GM18951 (cell line): Measurements from ENCODE around the gene RNF128.

Source experiments
- POLR2A ChIP-seq: IDR thresholded peaks from 4 replicates; pipeline ENCODE4 v1.6.1; 2011; ENCODE audit warnings: mild to moderate bottlenecking; ENCODE audit not compliant: insufficient read length, insufficient read depth; ENCODE audit errors: extremely low read depth
- in situ Hi-C: fragments of 300-500 bp; cut with MboI; formaldehyde crosslinking; loops from one replicate; pipeline ENCODE4 v1.12.0; 2022; ENCODE audit warnings: low sequenced_read_pairs, mixed read lengths, inconsistent platforms; ENCODE audit not compliant: unreplicated experiment

The RNF128 gene, protein sequence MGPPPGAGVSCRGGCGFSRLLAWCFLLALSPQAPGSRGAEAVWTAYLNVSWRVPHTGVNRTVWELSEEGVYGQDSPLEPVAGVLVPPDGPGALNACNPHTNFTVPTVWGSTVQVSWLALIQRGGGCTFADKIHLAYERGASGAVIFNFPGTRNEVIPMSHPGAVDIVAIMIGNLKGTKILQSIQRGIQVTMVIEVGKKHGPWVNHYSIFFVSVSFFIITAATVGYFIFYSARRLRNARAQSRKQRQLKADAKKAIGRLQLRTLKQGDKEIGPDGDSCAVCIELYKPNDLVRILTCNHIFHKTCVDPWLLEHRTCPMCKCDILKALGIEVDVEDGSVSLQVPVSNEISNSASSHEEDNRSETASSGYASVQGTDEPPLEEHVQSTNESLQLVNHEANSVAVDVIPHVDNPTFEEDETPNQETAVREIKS

DNA sequence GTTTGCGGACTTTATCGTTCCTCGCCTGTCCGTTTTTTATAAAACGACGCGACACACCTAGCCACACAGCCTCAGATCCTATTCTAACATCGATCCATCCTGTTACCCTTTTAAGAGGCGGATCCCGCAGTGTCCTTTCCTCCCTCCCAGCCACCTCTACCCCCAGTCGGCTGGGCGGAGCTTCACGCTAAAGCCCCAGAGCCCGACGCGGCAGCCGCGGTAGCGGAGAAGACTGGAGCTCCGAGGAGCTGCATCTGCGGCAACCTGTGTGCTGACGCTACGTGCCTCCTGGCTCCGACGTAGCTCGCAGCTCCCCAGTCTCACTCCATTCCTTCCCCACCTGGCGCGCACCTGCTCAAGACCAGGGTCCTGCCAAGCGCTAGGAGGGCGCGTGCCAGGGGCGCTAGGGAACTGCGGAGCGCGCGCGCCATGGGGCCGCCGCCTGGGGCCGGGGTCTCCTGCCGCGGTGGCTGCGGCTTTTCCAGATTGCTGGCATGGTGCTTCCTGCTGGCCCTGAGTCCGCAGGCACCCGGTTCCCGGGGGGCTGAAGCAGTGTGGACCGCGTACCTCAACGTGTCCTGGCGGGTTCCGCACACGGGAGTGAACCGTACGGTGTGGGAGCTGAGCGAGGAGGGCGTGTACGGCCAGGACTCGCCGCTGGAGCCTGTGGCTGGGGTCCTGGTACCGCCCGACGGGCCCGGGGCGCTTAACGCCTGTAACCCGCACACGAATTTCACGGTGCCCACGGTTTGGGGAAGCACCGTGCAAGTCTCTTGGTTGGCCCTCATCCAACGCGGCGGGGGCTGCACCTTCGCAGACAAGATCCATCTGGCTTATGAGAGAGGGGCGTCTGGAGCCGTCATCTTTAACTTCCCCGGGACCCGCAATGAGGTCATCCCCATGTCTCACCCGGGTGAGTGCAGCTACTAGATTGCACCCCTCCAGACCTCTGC is at the start of gene RNF128:
Gene RNF128 (plus strand): TSS at position 217 of the 953 bp plus-strand sequence. CDS start 213 bp downstream, at position 430.
- in situ Hi-C loops: no loop called here
- TF ChIP-seq POLR2A: no peak

DNA sequence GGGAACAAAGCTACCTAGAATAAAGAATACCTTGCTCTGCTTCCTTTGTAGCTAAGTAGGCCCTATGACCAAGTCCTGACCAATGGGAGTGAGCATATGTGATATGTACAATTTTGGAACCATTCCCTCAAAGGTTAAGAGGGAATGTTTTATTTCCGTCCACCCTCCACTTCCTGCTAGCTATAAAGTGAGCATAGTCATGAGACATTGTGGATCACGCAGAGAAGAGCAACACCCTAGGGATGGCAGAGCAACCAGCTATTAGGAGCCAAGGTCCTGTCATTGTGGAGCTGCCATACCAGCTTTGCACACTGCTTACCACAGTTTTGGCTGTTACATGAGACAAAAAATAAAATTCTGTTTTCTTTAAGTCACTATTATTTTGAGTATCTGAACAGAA is 45.8 kb upstream of the RNF128 start:
- in situ Hi-C loops: no loop called here
- TF ChIP-seq POLR2A: no peak

- no peak for TF ChIP-seq POLR2A
- in situ Hi-C loops: no loop called here
These were observed 42.3 kb upstream of the RNF128 start for GRCh38 chrX:106684207-106684606.

DNA sequence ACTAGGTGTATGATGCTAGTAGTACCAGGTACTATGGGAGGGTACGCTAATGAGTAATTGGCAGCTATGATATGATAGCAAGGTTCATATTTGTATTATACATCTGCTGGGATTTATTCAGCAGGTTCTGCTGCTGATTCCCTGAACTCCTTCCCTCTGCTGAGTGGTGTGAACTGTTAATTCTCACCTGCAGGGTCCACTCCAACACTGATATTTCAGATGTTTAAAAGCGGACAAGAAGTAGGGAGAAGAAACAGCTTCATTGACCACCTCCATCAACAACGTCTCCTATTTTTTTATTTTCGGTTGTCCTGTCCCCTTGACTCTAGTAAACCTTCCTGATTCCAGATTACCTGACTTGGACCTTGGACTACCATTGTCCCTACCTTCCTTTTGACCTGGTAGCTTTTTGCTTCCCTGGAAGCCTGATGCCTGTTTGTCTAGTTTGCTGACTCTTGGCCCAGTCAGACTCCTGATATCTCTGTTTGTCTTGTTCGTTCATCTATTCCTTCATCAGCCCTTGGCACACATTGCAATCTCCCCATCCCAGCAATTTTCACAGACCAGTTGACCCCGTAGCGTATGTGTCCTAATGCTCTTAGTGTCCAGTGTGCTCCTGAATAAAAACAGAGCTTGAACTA is 34.0 kb upstream of the RNF128 start:
- TF ChIP-seq POLR2A: no peak
- in situ Hi-C loops: no loop called here

- no peak for TF ChIP-seq POLR2A
- in situ Hi-C loops: no loop called here
These were observed 30.0 kb upstream of the RNF128 start for GRCh38 chrX:106696502-106696901.

DNA sequence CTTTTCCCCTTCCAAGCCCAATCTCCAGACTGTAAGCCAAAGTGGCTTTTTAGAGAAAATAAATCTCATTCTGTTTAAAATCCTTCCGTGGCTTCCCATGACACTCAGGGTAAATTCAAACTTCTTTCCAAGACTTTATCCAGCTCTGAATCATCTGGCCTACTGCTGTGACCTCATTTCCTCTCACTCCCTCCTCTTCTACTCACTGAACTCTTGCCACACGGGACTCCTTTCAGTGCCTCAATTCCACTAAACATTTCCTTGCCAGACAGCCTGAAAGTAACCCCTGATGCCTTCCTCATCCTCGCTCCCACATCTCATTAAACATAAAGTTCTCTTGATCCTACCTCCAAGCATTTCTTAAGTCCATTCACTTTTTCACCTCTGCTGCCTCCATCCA is 27.8 kb upstream of the RNF128 start:
- no peak for TF ChIP-seq POLR2A
- in situ Hi-C loops: no loop called here

GRCh38 chrX:106702636-106703035 is 23.9 kb upstream of the RNF128 start:
- in situ Hi-C loops: no loop called here
- no peak for TF ChIP-seq POLR2A

- in situ Hi-C loops: no loop called here
- TF ChIP-seq POLR2A: no peak
These were observed 20.0 kb upstream of the RNF128 start for GRCh38 chrX:106706466-106706865.

GRCh38 chrX:106707771-106708454 is 18.6 kb upstream of the RNF128 start:
- TF ChIP-seq POLR2A: no peak
- in situ Hi-C loops: no loop called here

DNA sequence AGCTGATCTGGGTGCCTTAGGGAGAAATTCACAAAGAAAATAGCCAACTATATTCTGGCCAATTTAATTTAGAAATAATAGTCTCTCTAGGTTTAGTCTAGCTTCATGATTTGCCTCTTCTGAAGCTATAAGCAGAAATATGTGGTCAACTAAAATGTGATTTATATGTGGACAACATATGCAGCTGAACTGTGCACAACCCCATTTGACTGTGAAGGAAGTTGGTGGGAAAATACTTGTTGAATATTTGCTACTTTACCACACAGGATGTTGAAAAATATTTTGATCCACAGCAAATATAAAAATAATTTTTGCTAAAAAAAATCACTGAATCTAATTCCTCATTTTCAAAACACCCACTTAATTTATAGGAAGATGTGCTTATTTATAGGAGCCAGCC is 15.7 kb upstream of the RNF128 start:
- in situ Hi-C loops: no loop called here
- no peak for TF ChIP-seq POLR2A

- in situ Hi-C loops: no loop called here
- TF ChIP-seq POLR2A: no peak
These were observed 15.1 kb upstream of the RNF128 start for GRCh38 chrX:106711375-106711774.

GRCh38 chrX:106716004-106716403 is 10.5 kb upstream of the RNF128 start:
- in situ Hi-C loops: no loop called here

DNA sequence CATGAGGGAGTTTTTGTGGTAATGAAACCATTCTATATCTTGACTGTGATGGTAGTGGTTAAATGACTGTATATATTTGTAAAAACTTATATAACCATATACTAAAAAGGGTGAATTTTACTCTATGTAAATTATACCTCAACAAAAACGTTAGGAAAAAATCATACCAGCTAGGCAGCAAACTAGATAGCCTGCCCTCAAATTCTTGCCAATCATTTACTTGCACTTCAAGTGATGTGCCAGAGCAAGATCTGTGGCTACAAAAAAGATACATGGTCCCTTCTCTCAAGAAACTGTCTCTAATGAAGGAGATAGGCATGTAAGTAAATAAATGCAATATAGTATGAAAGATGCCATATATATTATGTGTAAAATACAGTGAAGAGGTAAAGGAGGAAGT is 10.0 kb upstream of the RNF128 start:
- in situ Hi-C loops: no loop called here
- no peak for TF ChIP-seq POLR2A

More at GRCh38 chrX:106716004-106716403, 10.5 kb upstream of the RNF128 start:
- no peak for TF ChIP-seq POLR2A

GRCh38 chrX:106718709-106719108 is 7.8 kb upstream of the RNF128 start:
- TF ChIP-seq POLR2A: no peak
- in situ Hi-C loops: no loop called here
